GM23248 (cell line): ENCODE data around the gene ARMH3. TPM values are rescaled to one million over a fixed set of nuclear protein-coding genes. Genes with fewer than 3 reads are reported as not detected.

Experiments
- DNase-seq: peaks from one replicate; pipeline ENCODE4 v3.0.0-alpha.2; 2015
- H2AFZ ChIP-seq: fragments of 200-600 bp; sonication (generic); 2 replicates; pipeline ENCODE4 v1.6.1; 2016; ENCODE audit warnings: antibody characterized with exemption
- H3F3A ChIP-seq: fragments of 200-600 bp; sonication (generic); 2 replicates; pipeline ENCODE4 v1.6.1; 2016; ENCODE audit warnings: mild to moderate bottlenecking, antibody characterized with exemption, mixed run types; ENCODE audit not compliant: insufficient read depth
- H3K27ac ChIP-seq: fragments of 200-600 bp; sonication (generic); 2 replicates; pipeline ENCODE4 v1.5.1; 2016; ENCODE audit warnings: mild to moderate bottlenecking
- H3K27me3 ChIP-seq: fragments of 200-600 bp; sonication (generic); replicated peaks from 2 replicates; pipeline ENCODE4 v1.6.1; 2016; ENCODE audit warnings: mild to moderate bottlenecking; ENCODE audit not compliant: insufficient read depth
- H3K36me3 ChIP-seq: fragments of 200-600 bp; sonication (generic); 2 replicates; pipeline ENCODE4 v1.6.1; 2016; ENCODE audit warnings: low read depth, mild to moderate bottlenecking
- H3K4me1 ChIP-seq: fragments of 200-600 bp; sonication (generic); 2 replicates; pipeline ENCODE4 v1.6.1; 2016; ENCODE audit warnings: mild to moderate bottlenecking; ENCODE audit not compliant: insufficient read depth
- H3K4me2 ChIP-seq: fragments of 200-600 bp; sonication (generic); one replicate; pipeline ENCODE4 v1.6.1; 2016; ENCODE audit warnings: mild to moderate bottlenecking; ENCODE audit not compliant: unreplicated experiment
- H3K4me3 ChIP-seq: fragments of 200-600 bp; sonication (generic); 2 replicates; pipeline ENCODE4 v1.5.1; 2016; ENCODE audit warnings: mild to moderate bottlenecking
- H3K79me2 ChIP-seq: fragments of 200-600 bp; sonication (generic); 2 replicates; pipeline ENCODE4 v1.6.1; 2016; ENCODE audit warnings: mild to moderate bottlenecking; ENCODE audit not compliant: insufficient read depth
- H3K9ac ChIP-seq: fragments of 200-600 bp; sonication (generic); 2 replicates; pipeline ENCODE4 v1.6.1; 2016; ENCODE audit warnings: mild to moderate bottlenecking
- H3K9me2 ChIP-seq: fragments of 200-600 bp; sonication (generic); 2 replicates; pipeline ENCODE4 v1.6.1; 2016; ENCODE audit warnings: mixed run types, mild to moderate bottlenecking, moderate library complexity; ENCODE audit not compliant: insufficient read depth
- H3K9me3 ChIP-seq: fragments of 200-600 bp; sonication (generic); one replicate; pipeline ENCODE4 v1.6.1; 2017; ENCODE audit warnings: low read depth
- H4K20me1 ChIP-seq: fragments of 200-600 bp; sonication (generic); 2 replicates; pipeline ENCODE4 v1.6.0; 2016; ENCODE audit not compliant: insufficient read depth
- EZH2 ChIP-seq: fragments of 200-600 bp; sonication (generic); IDR thresholded peaks from 2 replicates; pipeline ENCODE4 v1.6.1; 2018; ENCODE audit warnings: antibody characterized with exemption, mild to moderate bottlenecking; ENCODE audit not compliant: insufficient read depth, poor library complexity, severe bottlenecking
- EZH2phosphoT487 ChIP-seq: fragments of 200-600 bp; sonication (generic); IDR thresholded peaks from 2 replicates; pipeline ENCODE4 v1.6.1; 2018; ENCODE audit warnings: antibody characterized with exemption, moderate library complexity, mild to moderate bottlenecking, low read depth; ENCODE audit not compliant: insufficient read depth
- WGBS, 2 experiments: methylation state at CpG; one replicate each; pipeline ENCODE4 v1.1.6; 2015 to 2017; ENCODE audit warnings: low lambda C conversion rate in 2 of 2, low coverage in 1 of 2; ENCODE audit errors: missing lambda C conversion rate in 2 of 2; 5-methylcytosine and 5-hydroxymethylcytosine counted together
- in situ Hi-C: fragments of 300-500 bp; cut with MboI; formaldehyde crosslinking; loops from 2 replicates; pipeline ENCODE4 v1.15.0; 2020
- polyA plus RNA-seq: library from polyadenylated mRNA; unstranded; fragments of >200 nt; fragmentation: Nextera tagmentation; extraction: Ambion mirVana; gene quantifications from 2 replicates; pipeline ENCODE4 v1.2.1, GENCODE V29; 2016
- total RNA-seq: library from RNA; depleted of rRNA; stranded (reverse); fragments of >200 nt; shearing (Covaris generic); gene quantifications from 2 replicates; pipeline ENCODE4 v1.2.3, GENCODE V29; 2014

ARMH3 gene
- total and polyA plus RNA-seq, 2 experiments from 2014 or later = 9.0 to 9.5 TPM

DNA sequence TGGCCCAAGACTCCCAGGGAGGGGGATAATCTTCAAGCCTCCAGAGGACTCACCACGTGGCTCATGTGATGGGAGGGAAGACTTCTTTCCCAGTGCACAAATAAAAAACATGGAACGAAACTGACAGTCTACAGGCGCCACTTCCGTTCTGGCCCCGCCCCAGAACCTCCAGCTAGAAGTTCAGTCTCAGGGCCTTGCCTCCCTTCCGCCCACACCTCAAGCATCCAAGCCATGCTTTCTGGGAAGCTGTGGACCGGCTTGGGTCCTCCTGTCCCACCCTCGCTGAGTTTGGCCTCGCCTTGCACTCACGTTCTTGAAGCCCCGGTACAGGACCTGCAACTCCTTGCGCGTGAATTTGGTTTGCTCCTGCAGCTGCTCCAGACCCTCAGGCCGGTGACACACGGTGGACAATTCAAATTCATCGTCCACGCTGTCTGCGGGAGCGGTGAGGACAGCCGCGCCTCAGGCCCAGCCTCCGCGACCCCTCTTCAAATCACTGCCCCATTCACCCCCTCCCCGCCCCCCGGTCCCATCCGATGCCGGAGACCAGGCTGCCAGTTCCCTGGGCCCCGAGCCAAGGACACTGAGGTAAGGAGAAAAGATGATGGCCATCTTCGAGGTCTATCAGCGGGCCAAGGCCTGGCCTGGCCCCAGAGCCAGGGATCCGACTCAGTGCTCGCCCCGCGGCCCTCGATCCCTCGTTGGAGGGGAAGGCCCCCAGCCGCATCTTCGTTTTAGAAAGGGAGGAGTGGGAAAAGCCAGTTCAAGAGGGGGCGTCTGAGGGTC lies 227.0 kb downstream of the ARMH3 start:
- H3K9me2 ChIP-seq = no peaks in the 10 kb centered on the region
- no peak overlapping the region for H3K9ac ChIP-seq
- H3K9me3 ChIP-seq = no peaks in the 10 kb centered on the region
- H3K27ac ChIP-seq = no peak overlapping the region
- no peak overlapping the region for H2AFZ ChIP-seq
- 0 out of 2 replicates have a peak, but pooled peaks cover 10% of the 10 kb centered on the region for H3F3A ChIP-seq
- no peaks in the 10 kb centered on the region for H3K27me3 ChIP-seq
- no peaks in the 10 kb centered on the region for H4K20me1 ChIP-seq
- H3K4me2 ChIP-seq = no peak overlapping the region
- TF ChIP-seq EZH2phosphoT487 = no peak
- TF ChIP-seq EZH2 = no peak
- 0 out of 2 replicates have a peak, but pooled peaks cover 4% of the 10 kb centered on the region for H3K4me1 ChIP-seq
- WGBS, 2 experiments = 71 to 76% methylated on average over 27 to 39 of the region's 39 CpGs
- no peaks in the 10 kb centered on the region for H3K79me2 ChIP-seq
- in situ Hi-C loops = no loop called here
- no peak for DNase-seq
- H3K4me3 ChIP-seq = no peak overlapping the region
- no peaks in the 10 kb centered on the region for H3K36me3 ChIP-seq

DNA sequence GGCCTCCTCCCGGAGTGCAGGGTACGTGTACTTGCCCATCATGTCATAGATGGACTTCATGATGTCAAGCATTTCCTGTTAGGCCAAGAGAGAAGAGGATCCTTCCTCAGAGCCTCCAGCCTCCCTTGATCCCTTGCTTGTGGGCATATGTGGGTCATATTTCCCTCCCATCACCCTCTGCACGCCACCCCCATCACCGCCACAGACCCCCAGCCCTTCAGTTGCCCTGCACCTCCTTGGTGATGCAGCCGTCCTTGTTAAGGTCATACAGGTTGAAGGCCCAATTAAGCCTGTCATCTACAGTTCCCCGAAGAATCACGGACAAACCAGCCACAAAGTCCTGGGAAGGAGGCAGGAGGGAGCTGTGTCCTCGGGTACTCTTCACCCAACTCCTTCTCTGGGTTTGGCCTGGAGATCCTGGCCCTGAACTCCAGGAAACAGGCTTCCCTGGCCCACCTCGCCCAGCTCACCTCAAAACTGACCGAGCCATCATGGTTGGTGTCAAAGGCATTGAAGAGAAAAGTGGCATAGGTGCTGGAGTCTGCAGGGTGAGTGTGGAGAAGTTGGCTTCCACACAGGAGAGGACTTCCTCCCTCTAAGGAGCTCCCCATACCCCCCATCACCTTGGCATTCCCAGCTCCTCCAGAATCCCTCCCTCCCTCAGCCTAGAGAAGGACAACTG lies 227.9 kb downstream of the ARMH3 start:
- no peaks in the 10 kb centered on the region for H3K36me3 ChIP-seq
- in situ Hi-C loops = no loop called here
- no peak overlapping the region for H3K4me2 ChIP-seq
- H3K4me1 ChIP-seq = 0 out of 2 replicates have a peak, but pooled peaks cover 4% of the 10 kb centered on the region
- H3K9ac ChIP-seq = no peak overlapping the region
- no peak overlapping the region for H3K4me3 ChIP-seq
- no peaks in the 10 kb centered on the region for H3K79me2 ChIP-seq
- no peak overlapping the region for H2AFZ ChIP-seq
- 89% methylated on average over 10 of the region's 10 CpGs for WGBS, 2 experiments
- H3K27me3 ChIP-seq = no peaks in the 10 kb centered on the region
- no peak for DNase-seq
- no peak overlapping the region for H3K27ac ChIP-seq
- TF ChIP-seq EZH2 = no peak
- TF ChIP-seq EZH2phosphoT487 = no peak
- 0 out of 2 replicates have a peak, but pooled peaks cover 10% of the 10 kb centered on the region for H3F3A ChIP-seq
- H3K9me3 ChIP-seq = no peaks in the 10 kb centered on the region
- H3K9me2 ChIP-seq = no peaks in the 10 kb centered on the region
- H4K20me1 ChIP-seq = no peaks in the 10 kb centered on the region

DNA sequence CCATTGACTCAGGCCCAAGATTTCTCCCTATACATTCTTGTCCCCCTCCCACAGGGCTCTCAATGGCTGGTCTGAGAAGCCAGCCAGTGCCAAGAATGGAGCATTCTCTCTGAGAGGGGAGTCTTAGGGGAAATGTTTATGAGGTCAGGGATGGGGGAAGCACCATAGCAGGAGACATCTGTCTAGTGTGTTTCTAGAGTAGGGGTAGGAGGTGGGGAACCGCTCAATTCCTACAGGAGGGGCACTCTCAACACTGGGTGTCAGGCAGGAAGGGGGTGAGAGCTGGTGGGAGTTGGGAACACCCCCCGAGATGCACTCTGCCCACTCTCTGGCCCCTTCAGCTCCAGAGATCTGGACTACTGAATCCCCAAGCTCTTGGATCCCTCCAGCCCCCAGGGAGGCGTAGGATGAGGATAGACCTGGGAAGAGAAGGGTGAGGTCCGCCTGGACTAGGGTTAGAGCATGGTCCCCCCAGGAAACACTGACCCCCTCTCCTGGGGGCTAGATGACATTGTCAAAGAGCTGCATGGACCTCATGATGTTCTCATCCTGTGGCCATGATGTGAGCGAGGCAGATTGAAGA lies 229.0 kb downstream of the ARMH3 start:
- Histone ChIP-seq H3K27ac (no peak overlapping the region), H2AFZ (no peak overlapping the region), H3K4me3 (no peak overlapping the region), H3K9me2 (no peaks in the 10 kb centered on the region), H3K79me2 (no peaks in the 10 kb centered on the region), H3K27me3 (no peaks in the 10 kb centered on the region), H3K9ac (no peak overlapping the region), H3F3A (0 out of 2 replicates have a peak, but pooled peaks cover 9% of the 10 kb centered on the region), H3K9me3 (no peaks in the 10 kb centered on the region), H3K4me2 (no peak overlapping the region), H3K4me1 (0 out of 2 replicates have a peak, but pooled peaks cover 4% of the 10 kb centered on the region), H4K20me1 (no peaks in the 10 kb centered on the region), H3K36me3 (no peaks in the 10 kb centered on the region)
- 82 to 88% methylated on average over 5 of the region's 5 CpGs for WGBS, 2 experiments
- TF ChIP-seq EZH2phosphoT487 (no peak), EZH2 (no peak)
- in situ Hi-C loops = no loop called here
- DNase-seq = no peak

DNA sequence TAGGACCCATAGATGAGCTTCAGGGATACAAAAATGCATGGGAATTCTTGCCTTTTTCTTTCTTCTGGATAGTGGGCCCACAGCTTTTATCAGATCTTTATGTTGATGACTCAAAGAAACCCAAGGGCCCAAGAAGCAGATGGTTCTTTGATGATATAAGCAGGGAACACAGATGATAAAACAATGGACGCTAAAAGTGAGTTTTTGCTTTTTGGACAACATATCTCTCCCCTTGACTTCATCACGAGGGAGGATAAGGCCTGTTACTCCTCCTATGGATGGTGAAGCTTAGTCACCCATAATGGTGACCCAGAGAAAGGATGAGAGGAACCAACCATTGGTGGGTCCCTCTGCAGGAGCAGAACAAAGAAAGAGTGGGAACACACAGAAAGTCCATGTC lies 231.2 kb downstream of the ARMH3 start:
- H3K9me2 ChIP-seq = no peaks in the 10 kb centered on the region
- H3K9me3 ChIP-seq = no peaks in the 10 kb centered on the region
- no peak for DNase-seq
- WGBS, 2 experiments = 76 to 81% methylated on average over 2 of the region's 2 CpGs
- no peaks in the 10 kb centered on the region for H3K27me3 ChIP-seq
- no peaks in the 10 kb centered on the region for H4K20me1 ChIP-seq
- in situ Hi-C loops = no loop called here
- H3K36me3 ChIP-seq = no peaks in the 10 kb centered on the region
- no peaks in the 10 kb centered on the region for H3F3A ChIP-seq
- H3K79me2 ChIP-seq = no peaks in the 10 kb centered on the region
- H3K9ac ChIP-seq = no peak overlapping the region
- H3K4me3 ChIP-seq = no peak overlapping the region
- no peak overlapping the region for H3K4me2 ChIP-seq
- no peak for TF ChIP-seq EZH2
- no peak for TF ChIP-seq EZH2phosphoT487
- H3K27ac ChIP-seq = no peak overlapping the region
- no peak overlapping the region for H2AFZ ChIP-seq
- no peaks in the 10 kb centered on the region for H3K4me1 ChIP-seq
